Testis (tissue), 3 donors: ENCODE measurements around the gene DYNLRB1. TPM values are rescaled to one million over a fixed set of nuclear protein-coding genes. Genes with fewer than 3 reads are reported as not detected.

Source experiments
- DNase-seq: peaks from one replicate; pipeline ENCODE4 v3.0.0-alpha.2; 2019
- H3K27ac ChIP-seq, 2 donors: fragments of 200-600 bp; sonication (generic); one replicate each; pipeline ENCODE4 v1.5.1; 2019
- H3K27me3 ChIP-seq: fragments of 200-600 bp; sonication (generic); one replicate; pipeline ENCODE4 v1.5.1; 2019
- H3K36me3 ChIP-seq: fragments of 200-600 bp; sonication (generic); one replicate; pipeline ENCODE4 v1.5.1; 2017; ENCODE audit warnings: low read depth; ENCODE audit errors: missing control alignments
- H3K4me1 ChIP-seq: fragments of 200-600 bp; sonication (generic); one replicate; pipeline ENCODE4 v1.5.1; 2019
- H3K4me3 ChIP-seq, 2 donors: fragments of 200-600 bp; sonication (generic); one replicate each; pipeline ENCODE4 v1.5.1; 2017 to 2019
- H3K9me3 ChIP-seq: fragments of 200-600 bp; sonication (generic); one replicate; pipeline ENCODE4 v1.5.1; 2017
- CTCF ChIP-seq, 3 experiments: fragments of 450-650 bp in 2 of 3; fragments of 200-600 bp in 1 of 3; sonication (generic) in 1 of 3; IDR thresholded peaks; one replicate each; pipeline ENCODE4 v1.5.1; 2016 to 2019; ENCODE audit warnings: antibody characterized with exemption in 3 of 3, mild to moderate bottlenecking in 2 of 3, moderate library complexity in 1 of 3
- POLR2A ChIP-seq: fragments of 450-650 bp; IDR thresholded peaks from one replicate; pipeline ENCODE4 v1.6.1; 2017; ENCODE audit warnings: antibody characterized with exemption, mild to moderate bottlenecking, moderate library complexity
- WGBS, 2 donors: methylation state at CpG; one replicate each; pipeline ENCODE4 v1.1.5; 2018; 5-methylcytosine and 5-hydroxymethylcytosine counted together
- intact Hi-C: fragments of 100-400 bp; cut with DNase I; formaldehyde crosslinking; loops from one replicate; pipeline ENCODE4 v1.15.1; 2023; ENCODE audit warnings: low total_unique reads
- polyA plus RNA-seq: library from polyadenylated mRNA; stranded (reverse); fragments of 350-450 nt; fragmentation: Illumina TruSeq; extraction: RNeasy Lipid Tissue Mini Kit (QIAGEN cat#74804); gene quantifications from one replicate; pipeline ENCODE4 v1.2.3, GENCODE V29; 2014; ENCODE audit warnings: low read depth, low replicate concordance; ENCODE audit not compliant: insufficient read depth
- total RNA-seq, 2 donors: library from RNA; depleted of rRNA; stranded (reverse); fragments of >200 nt; gene quantifications; one replicate each; pipeline ENCODE4 v1.2.3, GENCODE V29; 2016

Gene DYNLRB1
- total and polyA plus RNA-seq, 3 donors from 2014 or later, result 97.6 to 155 (median 128) TPM

DNA sequence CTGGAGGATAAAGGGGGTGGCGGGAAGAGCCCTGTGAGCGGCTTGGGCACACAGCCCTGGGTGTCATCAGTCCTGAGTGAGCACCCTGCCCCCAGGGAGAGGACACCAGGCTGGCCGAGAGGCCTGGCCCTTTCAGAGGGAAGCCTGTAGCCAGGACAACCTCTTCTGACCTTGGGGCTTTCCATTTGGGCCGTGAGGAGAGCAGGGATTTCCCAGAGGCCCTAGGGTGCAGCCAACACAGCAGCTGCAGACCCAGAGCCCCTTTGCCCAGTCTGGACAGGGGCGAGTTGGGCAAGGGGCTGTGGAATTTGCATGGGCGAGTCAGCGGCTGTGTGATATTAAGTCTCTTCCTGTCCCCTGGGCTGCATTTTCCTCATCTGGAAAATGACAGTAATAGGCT is 48.6 kb downstream of the DYNLRB1 start:
- Histone ChIP-seq H3K27ac (no peak overlapping the region), H3K27me3 (no peaks in the 10 kb centered on the region), H3K4me1 (no peaks in the 10 kb centered on the region), H3K36me3 (no peaks in the 10 kb centered on the region), H3K9me3 (no peaks in the 10 kb centered on the region), H3K4me3 (no peak overlapping the region)
- DNase-seq, result no peak
- TF ChIP-seq POLR2A, result no peak
- intact Hi-C loops, result no loop called here
- WGBS, 2 donors, result 68 to 79% methylated on average over 6 to 7 of the region's 7 CpGs

GRCh38 chr20:34566978-34567891 is 51.0 kb downstream of the DYNLRB1 start:
- TF ChIP-seq CTCF (IDR thresholded peaks at IDR 0.05) (no peak), POLR2A (no peak)
- intact Hi-C loops, result no loop called here
- H3K4me1 ChIP-seq, result no peaks in the 10 kb centered on the region
- H3K27ac ChIP-seq, result no peak overlapping the region
- H3K9me3 ChIP-seq, result no peaks in the 10 kb centered on the region
- DNase-seq, result no peak
- H3K36me3 ChIP-seq, result no peaks in the 10 kb centered on the region
- no peak overlapping the region for H3K4me3 ChIP-seq
- WGBS, 2 donors, result 86% methylated on average over 9 of the region's 9 CpGs
- H3K27me3 ChIP-seq, result no peaks in the 10 kb centered on the region

DNA sequence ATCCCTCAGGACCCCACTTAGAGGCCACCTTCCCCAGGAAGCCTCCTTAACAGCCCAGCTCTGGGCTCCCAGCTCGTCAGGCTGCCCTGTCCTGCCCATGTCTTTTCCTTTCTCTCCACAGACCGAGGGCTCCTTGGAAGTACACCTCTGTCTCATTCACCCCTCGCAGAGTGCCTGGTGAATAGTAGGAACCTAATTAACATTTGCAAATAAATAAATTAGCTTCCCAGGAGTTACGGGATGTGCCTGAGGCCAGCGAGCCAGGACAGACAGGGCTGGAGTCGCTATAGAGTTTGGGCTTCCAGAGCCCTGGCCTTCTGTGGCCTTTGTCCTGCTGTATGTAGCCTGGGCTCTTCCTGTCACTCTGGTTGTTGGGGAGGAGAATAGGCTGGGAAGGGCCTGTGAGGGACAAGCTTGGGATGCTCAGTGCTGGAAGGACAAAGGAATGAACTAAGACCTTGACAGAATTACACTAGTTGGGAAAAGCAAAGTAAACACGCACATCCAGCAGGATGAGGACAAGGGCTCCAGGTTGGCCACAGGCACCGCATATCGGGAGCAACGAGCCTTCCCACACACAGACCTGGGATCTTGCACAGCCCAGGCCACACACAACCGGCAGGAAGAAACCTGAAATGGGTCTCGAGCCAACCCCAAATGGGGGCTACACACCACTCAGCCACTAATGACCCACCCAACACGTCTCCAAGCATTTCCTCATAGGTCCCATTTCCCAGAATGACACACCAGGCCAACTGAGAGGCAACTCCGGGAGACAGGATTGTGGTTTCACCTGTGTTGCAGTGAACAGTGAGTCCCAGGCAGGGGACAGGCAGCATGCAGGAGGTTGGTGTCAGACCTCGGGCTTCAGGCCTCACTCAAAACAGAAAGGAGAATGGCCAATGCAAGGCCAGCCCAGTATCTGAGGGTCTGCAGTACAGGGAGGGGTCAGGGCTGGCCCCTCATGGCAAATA is 52.0 kb downstream of the DYNLRB1 start:
- no peaks in the 10 kb centered on the region for H3K9me3 ChIP-seq
- no peak for DNase-seq
- H3K36me3 ChIP-seq, result no peaks in the 10 kb centered on the region
- no peaks in the 10 kb centered on the region for H3K27me3 ChIP-seq
- TF ChIP-seq POLR2A, result no peak
- no peak for TF ChIP-seq CTCF (IDR thresholded peaks at IDR 0.05)
- no peak overlapping the region for H3K27ac ChIP-seq
- no peaks in the 10 kb centered on the region for H3K4me1 ChIP-seq
- H3K4me3 ChIP-seq, result no peak overlapping the region
- intact Hi-C loops, result no loop called here
- WGBS, 2 donors, result 92 to 94% methylated on average over 14 to 15 of the region's 15 CpGs

DNA sequence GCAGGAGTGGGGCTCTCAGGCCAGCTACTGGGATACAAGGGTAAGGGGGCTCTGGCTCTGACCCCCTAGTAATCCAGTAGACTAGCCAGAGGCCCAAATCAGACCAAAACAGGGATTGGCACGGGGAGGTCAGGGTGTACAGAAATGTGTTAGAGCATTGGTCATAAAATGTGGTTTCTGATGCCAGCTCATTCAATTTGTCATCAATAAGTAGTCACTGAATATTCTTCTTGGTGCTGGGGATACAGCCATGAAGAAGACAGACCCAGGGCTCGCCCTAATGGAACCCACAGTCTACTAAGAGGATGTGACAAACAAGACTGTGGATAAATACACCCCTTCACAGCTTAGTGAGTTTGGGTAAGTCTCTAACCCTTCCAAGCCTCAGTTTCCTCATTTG is 53.4 kb downstream of the DYNLRB1 start:
- Histone ChIP-seq H3K36me3 (no peaks in the 10 kb centered on the region), H3K4me1 (no peaks in the 10 kb centered on the region), H3K9me3 (no peaks in the 10 kb centered on the region), H3K27ac (no peak overlapping the region), H3K4me3 (no peak overlapping the region), H3K27me3 (no peaks in the 10 kb centered on the region)
- DNase-seq, result no peak
- intact Hi-C loops, result no loop called here
- WGBS, 2 donors, result 87 to 95% methylated on average over 2 of the region's 2 CpGs
- TF ChIP-seq POLR2A, result no peak
- no peak for TF ChIP-seq CTCF (IDR thresholded peaks at IDR 0.05)

- H3K4me3 ChIP-seq, result no peak overlapping the region
Observed at GRCh38 chr20:34570859-34571306, 54.7 kb downstream of the DYNLRB1 start.

More at GRCh38 chr20:34570859-34571306, 54.7 kb downstream of the DYNLRB1 start:
- no peaks in the 10 kb centered on the region for H3K9me3 ChIP-seq
- TF ChIP-seq POLR2A (no peak), CTCF (IDR thresholded peaks at IDR 0.05) (no peak)
- no peaks in the 10 kb centered on the region for H3K4me1 ChIP-seq
- H3K27ac ChIP-seq, result no peak overlapping the region
- WGBS, 2 donors, result 55 to 60% methylated on average over 3 of the region's 3 CpGs
- H3K27me3 ChIP-seq, result no peaks in the 10 kb centered on the region
- no peak for DNase-seq
- H3K36me3 ChIP-seq, result no peaks in the 10 kb centered on the region
- intact Hi-C loops, result no loop called here
